Left lung (tissue), 10 donors: ENCODE measurements around the gene ATG13. TPM values are rescaled to one million over a fixed set of nuclear protein-coding genes. Genes with fewer than 3 reads are reported as not detected.
A peak's percentile ranks its signal among the peaks of the same experiment; 100 is the strongest.

ENCODE experiments used
- ATAC-seq: fragments of 200-7000 bp; cut with Tn5 transposase; one replicate; pipeline ENCODE4 v1.9.1; 2020; ENCODE audit warnings: moderate library complexity
- DNase-seq, 4 donors: peaks; one replicate each; pipeline ENCODE4 v3.0.0-alpha.2; 2013 to 2020
- H3K27ac ChIP-seq, 2 donors: fragments of 200-600 bp; sonication (generic) in 1 of 2; one replicate each; pipeline versions ENCODE4 v1.5.0 to v1.8.0; 2020 to 2021
- H3K27me3 ChIP-seq, 2 donors: fragments of 200-600 bp; sonication (generic) in 1 of 2; one replicate each; pipeline versions ENCODE4 v1.5.0 to v1.8.0; 2020 to 2021
- H3K36me3 ChIP-seq, 2 donors: fragments of 200-600 bp; sonication (generic) in 1 of 2; one replicate each; pipeline versions ENCODE4 v1.5.0 to v1.8.0; 2020 to 2021
- H3K4me1 ChIP-seq, 2 donors: fragments of 200-600 bp; one replicate each; pipeline ENCODE4 v1.8.0; 2021
- H3K4me3 ChIP-seq, 2 donors: fragments of 200-600 bp; sonication (generic) in 1 of 2; one replicate each; pipeline versions ENCODE4 v1.5.0 to v1.8.0; 2020 to 2021; ENCODE audit warnings: mild to moderate bottlenecking in 1 of 2
- H3K9me3 ChIP-seq, 2 donors: fragments of 200-600 bp; sonication (generic) in 1 of 2; one replicate each; pipeline versions ENCODE4 v1.5.0 to v1.8.0; 2020 to 2021
- intact Hi-C, 2 donors: fragments of 100-400 bp; cut with DNase I; formaldehyde crosslinking; loops; one replicate each; pipeline versions ENCODE4 v1.11.2 to v1.14.2; 2022
- polyA plus RNA-seq, 6 donors: library from polyadenylated mRNA; unstranded; fragments of 120-200 nt; gene quantifications; one replicate each; pipeline ENCODE4 v1.2.1, GENCODE V29; 2013; ENCODE audit not compliant: insufficient read length in 6 of 6
- total RNA-seq, 2 donors: library from RNA; stranded (reverse); fragmentation: NEBNext Ultra II Directional; extraction: Animal tissue kit (Norgen Biotek cat#: 25700); gene quantifications; one replicate each; pipeline ENCODE4 v1.2.1, GENCODE V29; 2021
- TF ChIP-seq, protein P1 (sequence below), 2 donors: fragments of 200-600 bp; sonication (generic) in 1 of 2; IDR thresholded peaks; one replicate each; pipeline versions ENCODE4 v1.5.0 to v1.8.0; 2021; ENCODE audit warnings: antibody characterized with exemption in 2 of 2
- donor health status: DM: no; HTN: yes; CAD: no.
- donor health status: DM: no; HTN: no; CAD: no.

ATG13 gene
- total and polyA plus RNA-seq, 8 donors, result 47.1 to 58.2 (median 52.3) TPM

DNA sequence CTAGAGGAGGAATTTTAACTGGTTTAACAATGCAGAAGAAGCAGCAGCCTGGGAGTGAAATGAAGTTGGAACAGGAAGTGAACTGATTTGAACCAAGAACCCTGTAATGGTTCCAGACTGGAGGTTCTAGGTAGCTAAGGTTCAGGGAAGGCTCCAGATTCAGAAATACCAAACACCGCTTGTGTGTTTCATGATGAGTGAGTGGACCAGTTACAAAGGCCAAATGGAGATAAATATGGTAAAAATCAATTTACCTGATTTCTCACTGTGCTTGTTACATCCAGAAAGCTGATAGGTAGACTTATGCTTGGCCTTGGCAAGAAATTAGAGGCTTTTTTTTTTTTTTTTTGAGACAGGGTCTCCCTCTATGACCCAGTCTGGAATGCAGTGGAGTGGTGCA, 12.9 kb downstream of the ATG13 start:
- Histone ChIP-seq H3K4me3 (no peak overlapping the region), H3K27me3 (no peaks in the 10 kb centered on the region), H3K9me3 (no peaks in the 10 kb centered on the region), H3K27ac (no peak overlapping the region), H3K4me1 (no peaks in the 10 kb centered on the region), H3K36me3 (peaks cover 0 to 64% of the 10 kb centered on the region in 2 donors)
- intact Hi-C loops, result no loop called here
- ATAC-seq, result no peak
- no peak for DNase-seq
- TF ChIP-seq, protein P1, sequence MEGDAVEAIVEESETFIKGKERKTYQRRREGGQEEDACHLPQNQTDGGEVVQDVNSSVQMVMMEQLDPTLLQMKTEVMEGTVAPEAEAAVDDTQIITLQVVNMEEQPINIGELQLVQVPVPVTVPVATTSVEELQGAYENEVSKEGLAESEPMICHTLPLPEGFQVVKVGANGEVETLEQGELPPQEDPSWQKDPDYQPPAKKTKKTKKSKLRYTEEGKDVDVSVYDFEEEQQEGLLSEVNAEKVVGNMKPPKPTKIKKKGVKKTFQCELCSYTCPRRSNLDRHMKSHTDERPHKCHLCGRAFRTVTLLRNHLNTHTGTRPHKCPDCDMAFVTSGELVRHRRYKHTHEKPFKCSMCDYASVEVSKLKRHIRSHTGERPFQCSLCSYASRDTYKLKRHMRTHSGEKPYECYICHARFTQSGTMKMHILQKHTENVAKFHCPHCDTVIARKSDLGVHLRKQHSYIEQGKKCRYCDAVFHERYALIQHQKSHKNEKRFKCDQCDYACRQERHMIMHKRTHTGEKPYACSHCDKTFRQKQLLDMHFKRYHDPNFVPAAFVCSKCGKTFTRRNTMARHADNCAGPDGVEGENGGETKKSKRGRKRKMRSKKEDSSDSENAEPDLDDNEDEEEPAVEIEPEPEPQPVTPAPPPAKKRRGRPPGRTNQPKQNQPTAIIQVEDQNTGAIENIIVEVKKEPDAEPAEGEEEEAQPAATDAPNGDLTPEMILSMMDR (IDR thresholded peaks at IDR 0.05), result no peak

DNA sequence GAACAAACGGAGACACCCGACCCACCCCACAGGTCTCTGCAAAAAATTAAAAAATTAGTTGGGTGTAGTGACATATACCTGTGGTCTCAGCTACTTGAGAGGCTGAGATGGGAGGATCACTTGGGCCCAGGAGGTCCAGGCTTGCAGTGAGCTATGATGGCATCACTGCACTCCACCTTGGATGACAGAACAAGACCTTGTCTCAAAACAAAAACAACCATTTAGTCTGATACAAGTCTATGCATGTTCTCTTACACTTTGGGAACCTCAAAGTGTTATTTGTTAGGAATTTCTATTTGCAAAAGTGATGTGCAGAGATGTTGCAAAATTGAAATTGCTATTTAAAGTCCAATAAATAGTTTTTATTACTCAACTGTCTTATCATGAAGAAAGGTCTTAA, 14.3 kb downstream of the ATG13 start:
- H3K36me3 ChIP-seq, result peaks cover 0 to 57% of the 10 kb centered on the region in 2 donors
- H3K4me3 ChIP-seq, result no peak overlapping the region
- no peak for DNase-seq
- ATAC-seq, result no peak
- TF ChIP-seq, protein P1 (IDR thresholded peaks at IDR 0.05), result no peak
- intact Hi-C loops, result no loop called here
- no peaks in the 10 kb centered on the region for H3K9me3 ChIP-seq
- no peak overlapping the region for H3K27ac ChIP-seq
- no peaks in the 10 kb centered on the region for H3K4me1 ChIP-seq
- no peaks in the 10 kb centered on the region for H3K27me3 ChIP-seq

DNA sequence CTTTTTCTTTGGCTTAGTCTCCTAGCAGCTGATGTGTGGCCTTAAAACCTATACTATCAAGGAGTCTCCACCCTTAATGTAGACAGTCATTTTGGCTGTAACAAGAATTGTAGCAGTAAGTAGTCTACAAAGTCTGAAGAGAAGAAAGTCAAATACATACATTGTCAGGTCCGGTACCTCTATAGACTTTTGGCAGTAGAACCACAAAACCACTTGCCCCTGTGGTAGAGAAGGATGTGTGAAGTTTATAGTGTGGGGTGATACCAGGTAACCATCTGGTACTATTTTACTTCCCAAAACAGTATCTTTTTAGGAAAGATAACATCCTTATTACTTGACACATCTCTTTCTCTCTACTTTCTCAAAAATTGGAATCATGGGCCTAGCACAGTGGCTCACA, 15.1 kb downstream of the ATG13 start:
- ATAC-seq (no peak), DNase-seq (no peak)
- Histone ChIP-seq H3K36me3 (peaks cover 0 to 57% of the 10 kb centered on the region in 2 donors), H3K4me3 (no peak overlapping the region), H3K27me3 (no peaks in the 10 kb centered on the region), H3K9me3 (no peaks in the 10 kb centered on the region), H3K4me1 (no peaks in the 10 kb centered on the region), H3K27ac (no peak overlapping the region)
- intact Hi-C loops, result no loop called here
- TF ChIP-seq, protein P1 (IDR thresholded peaks at IDR 0.05), result no peak

DNA sequence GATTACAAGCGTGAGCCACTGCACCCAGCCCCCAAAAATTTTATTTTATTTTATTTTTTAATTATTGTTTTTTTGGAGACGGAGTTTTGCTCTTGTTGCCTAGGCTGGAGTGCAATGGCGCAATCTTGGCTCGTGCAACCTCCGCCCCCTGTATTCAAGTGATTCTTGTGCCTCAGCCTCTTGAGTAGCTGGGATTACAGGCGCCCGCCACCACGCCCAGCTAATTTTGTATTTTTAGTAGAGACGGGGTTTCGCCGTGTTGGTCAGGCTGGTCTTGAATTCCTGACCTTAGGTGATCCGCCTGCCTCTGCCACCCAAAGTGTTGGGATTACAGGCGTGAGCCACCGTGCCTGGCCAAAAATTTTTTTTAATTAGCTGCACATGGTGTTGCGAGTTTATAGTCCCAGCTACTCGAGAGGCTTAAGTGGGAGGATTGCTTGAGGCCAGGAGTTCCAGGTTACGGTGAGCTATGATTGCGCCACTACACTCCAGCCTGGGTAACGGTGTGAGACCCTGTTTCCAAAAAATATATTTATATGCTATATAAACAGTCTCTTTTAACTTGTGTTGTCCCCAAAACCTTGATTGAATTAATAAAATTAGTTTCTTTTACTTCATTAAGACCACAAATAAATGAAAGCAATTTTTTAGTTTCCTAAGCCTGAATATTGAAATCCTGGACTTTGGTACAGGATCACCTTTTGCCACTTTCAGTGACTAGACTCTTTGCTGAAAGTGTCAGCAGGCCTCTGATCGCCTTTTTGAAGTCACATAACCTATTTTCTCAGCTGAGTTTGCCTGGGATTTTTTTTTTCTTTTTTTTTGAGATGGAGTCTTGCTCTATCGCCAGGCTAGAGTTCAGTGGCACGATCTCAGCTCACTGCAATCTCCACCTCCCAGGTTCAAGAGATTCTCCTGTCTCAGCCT, 16.2 kb downstream of the ATG13 start:
- TF ChIP-seq, protein P1 (IDR thresholded peaks at IDR 0.05), result no peak
- ATAC-seq, result peak; percentile 47
- Histone ChIP-seq H3K9me3 (no peaks in the 10 kb centered on the region), H3K4me3 (no peak overlapping the region), H3K36me3 (peaks cover 0 to 54% of the 10 kb centered on the region in 2 donors), H3K27ac (no peak overlapping the region), H3K27me3 (no peaks in the 10 kb centered on the region), H3K4me1 (no peaks in the 10 kb centered on the region)
- no peak for DNase-seq
- intact Hi-C loops, result no loop called here

DNA sequence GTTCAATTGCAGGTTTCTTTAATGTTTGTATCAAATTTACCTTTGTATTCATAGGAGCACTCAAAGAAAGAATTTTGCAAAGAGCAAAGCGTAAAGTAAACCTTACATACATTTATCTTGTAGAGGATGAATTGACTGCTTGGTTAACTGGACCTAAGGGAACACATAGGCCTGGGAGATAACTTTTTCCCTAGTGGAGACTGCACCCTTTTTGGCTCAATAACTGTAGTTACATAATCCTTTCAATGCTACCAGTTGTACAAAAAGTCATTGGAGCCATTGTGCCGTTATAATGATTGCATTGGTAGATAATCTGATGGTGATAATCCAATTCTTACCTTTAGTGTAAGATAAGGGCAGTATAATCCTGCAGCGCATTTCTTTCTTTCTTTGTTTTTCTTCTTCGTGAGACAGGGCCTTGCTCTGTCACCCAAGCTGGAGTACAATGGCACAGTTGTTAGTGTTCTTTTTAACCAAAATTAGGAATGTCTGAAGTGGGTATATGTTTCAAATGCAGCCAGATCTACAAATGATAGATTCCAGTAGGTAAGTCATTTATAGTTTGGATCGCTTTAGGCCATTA, 18.3 kb downstream of the ATG13 start:
- Histone ChIP-seq H3K4me1 (no peaks in the 10 kb centered on the region), H3K9me3 (no peaks in the 10 kb centered on the region), H3K36me3 (peaks cover 0 to 48% of the 10 kb centered on the region in 2 donors), H3K27ac (no peak overlapping the region), H3K4me3 (no peak overlapping the region), H3K27me3 (no peaks in the 10 kb centered on the region)
- intact Hi-C loops, result no loop called here
- no peak for DNase-seq
- TF ChIP-seq, protein P1 (IDR thresholded peaks at IDR 0.05), result no peak
- no peak for ATAC-seq
